GM21367 (cell line): ENCODE results near the gene HLA-DQA1.
A peak's percentile ranks its signal among the peaks of the same experiment; 100 is the strongest.
"Not testable (repeated sequence)": the region's sequence is repeated elsewhere in the genome, so short reads cannot be mapped to it uniquely, and the experiment has no call there.

Experiments
- ATAC-seq: cut with Tn5 transposase; IDR thresholded peaks from one replicate; pipeline ENCODE4 v1.9.1; 2021; ENCODE audit not compliant: unreplicated experiment

Gene HLA-DQA1

DNA sequence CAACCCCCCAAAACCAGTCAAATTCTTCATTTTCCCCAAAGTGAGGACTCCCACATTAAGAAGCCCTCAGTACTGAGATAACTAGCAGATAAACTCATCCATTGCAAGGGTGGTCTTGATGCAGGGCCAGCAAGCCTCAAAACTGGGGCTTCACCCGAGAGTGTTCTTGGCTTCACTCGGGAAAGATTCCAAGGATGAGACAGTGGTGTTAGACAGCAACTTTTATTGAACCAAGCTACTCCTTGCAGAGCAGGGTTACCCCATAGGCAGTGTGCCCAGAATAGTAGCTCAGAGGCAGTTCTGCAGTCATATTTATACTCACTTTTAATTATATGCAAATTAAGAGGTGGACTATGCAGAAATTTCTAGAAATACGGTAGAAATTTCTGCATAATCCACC lies 15.8 kb upstream of the HLA-DQA1 start:
- no peak for ATAC-seq

DNA sequence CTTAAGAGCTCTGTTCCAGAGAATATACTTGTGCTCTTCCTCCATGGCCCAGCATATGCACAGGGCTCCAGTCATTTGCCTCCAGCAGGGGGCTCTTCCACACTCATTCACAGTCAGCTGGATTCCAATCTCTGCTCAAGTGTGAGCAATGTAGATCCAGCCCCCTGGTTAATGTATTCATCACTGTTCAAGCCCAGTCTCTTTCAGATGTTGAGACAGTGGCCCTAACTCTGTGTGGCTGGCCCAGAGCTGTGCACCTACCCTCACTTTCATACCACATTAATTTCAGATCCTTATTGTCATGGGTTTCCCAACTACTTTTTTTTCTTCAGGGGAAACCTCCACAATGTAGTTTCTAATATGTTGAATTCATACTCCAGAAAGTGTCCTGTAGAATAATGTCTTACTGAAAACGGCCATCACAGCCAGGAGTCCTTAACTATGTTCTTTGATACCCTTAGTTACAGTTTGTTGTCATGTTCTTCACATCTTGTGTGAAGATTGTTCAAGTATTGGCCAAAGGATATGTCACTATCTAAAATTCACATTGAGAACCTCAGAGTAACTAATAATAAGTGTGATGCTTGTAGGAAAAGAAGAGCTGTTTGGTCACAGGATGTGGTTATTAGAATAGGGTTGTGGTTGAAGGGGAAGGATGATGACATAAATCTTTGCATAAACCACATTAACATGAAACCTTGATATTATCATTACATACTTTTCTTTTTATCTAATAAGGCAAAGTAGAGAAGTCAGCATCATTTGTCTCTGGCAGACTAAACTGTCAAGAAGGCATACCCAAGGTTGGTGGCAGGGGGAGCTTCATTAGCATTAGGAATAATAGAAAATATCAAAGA lies 14.4 kb upstream of the HLA-DQA1 start:
- ATAC-seq: peak; percentile 56

DNA sequence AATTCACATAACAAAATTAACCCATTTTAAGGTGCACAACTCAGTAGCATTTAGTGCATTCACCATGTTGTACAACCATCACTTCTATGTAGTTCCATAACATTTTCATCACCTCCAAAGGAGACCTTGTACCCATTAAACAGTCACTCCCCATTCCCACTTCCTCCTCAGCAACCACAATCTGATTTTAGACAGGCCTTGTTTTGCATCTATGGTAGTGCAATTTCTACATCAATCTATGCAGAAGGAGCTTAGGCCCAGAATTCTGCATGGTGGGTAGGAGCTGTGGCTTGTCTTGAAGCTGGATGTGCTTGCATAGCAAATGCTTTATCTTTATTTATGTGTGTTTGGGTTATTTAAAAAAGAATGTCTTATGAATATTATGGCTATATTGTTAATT lies 13.5 kb upstream of the HLA-DQA1 start:
- ATAC-seq: no peak

DNA sequence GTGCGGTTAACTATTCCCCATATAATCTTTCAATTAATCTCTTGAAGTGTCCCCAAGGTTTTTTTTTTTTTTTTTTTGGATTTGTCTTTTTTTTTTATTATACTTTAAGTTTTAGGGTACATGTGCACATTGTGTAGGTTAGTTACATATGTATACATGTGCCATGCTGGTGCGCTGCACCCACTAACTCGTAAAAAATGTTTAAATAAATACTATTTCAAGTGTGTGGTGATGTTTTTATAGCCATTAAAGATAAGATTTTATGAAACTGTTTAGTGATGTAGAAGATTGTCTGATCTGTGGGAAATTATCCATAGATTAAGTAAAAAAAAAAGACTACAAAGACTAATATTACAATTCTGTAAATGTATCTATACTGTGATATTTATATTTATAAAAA lies 12.6 kb upstream of the HLA-DQA1 start:
- no peak for ATAC-seq

DNA sequence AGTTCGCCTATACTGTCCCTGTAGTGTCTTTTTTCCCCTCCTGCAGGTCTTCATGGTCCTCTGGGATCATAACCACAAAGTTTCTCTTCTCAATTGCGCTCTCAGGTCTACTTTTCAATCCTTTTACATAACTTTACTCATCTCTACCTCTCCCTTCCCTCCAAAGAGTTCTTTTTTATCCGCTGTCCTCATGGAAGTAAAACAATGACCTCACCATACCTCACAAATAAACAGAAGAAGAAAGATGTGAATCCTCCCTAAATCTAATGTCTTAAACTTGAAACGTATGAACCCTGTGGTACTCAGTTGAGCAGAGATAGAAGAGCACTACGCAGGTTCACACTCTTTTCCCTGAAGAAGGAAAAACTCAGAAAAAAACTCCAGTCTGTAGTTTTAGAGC lies 12.1 kb upstream of the HLA-DQA1 start:
- ATAC-seq: no peak

DNA sequence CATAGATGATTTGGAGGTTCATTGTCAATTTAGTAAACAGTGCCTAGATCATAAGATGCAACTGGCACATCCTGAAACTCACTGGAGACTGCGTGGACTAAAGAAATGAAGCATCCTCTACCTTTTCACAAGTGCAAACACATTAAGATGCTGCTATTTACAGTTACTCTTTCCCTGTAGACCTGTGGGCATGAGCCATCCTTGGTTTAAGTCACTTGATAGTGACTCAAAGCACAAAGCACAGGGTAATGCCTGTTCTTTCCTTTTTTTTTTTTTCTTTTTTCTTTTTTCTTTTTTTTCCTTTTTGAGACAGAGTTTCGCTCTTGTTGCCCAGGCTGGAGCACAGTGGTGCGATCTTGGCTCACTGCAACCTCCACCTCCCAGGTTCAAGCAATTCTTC lies 10.0 kb upstream of the HLA-DQA1 start:
- ATAC-seq: no peak

DNA sequence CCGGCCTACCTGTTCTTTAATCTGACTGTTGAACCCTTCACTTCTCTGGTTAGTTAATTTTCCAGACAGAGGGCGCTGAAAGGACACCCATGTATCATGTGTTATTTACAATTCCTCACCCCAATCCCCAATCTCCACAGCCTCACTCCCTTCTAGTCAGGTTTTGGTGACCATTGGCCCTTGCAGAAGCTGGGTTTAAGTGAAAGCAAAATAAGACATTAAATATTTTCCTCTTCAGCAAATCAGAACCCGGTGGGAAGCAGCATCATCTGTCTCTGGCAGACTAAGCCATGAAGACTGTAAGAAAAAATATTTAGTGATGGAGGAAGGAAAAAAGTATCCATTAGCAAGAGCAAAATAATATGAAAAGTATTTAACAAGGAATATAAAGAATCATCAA lies 9.4 kb upstream of the HLA-DQA1 start:
- no peak for ATAC-seq

DNA sequence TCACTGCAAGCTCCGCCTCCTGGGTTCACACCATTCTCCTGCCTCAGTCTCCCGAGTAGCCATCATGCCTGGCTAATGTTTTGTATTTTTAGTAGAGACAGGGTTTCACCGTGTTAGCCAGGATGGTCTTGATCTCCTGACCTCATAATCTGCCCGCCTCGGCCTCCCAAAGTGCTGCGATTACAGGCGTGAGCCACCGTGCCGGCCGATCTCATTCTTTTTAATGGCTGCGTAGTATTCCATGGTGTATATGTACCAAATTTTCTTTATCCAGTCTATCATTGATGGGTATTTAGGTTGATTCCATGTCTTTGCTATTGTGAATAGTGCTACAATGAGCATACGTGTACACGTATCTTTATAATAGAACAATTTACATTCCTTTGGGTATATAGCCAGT lies 7.4 kb upstream of the HLA-DQA1 start:
- not testable (repeated sequence) for ATAC-seq

DNA sequence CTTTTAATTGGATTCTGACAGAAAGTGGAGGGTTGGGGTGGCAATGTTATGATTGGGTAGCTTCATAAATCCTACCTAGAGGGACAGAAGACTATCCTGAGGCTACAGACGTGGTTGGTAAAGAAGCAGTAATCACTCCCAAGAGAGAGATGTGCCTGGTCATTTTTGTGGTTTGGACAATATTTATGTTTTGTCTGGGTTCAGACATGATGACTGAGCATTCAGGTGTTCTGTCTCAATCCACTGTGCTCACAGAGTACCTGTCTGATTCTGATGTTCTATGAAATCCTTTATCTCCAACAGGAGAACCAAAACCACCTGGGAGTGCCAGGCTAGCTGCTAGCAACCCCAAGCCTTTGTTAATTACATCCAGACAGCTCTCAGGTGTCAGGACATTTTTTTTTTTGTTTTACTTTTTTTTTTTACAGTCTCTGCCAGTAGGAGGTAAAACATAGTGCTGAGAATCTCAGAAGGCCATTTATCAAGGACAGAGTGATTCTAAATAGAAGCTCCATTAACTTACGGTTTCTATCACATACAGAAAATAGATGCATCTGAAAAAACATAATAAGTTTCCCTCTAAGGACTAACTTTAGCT lies 1.6 kb upstream of the HLA-DQA1 start:
- no peak for ATAC-seq

DNA sequence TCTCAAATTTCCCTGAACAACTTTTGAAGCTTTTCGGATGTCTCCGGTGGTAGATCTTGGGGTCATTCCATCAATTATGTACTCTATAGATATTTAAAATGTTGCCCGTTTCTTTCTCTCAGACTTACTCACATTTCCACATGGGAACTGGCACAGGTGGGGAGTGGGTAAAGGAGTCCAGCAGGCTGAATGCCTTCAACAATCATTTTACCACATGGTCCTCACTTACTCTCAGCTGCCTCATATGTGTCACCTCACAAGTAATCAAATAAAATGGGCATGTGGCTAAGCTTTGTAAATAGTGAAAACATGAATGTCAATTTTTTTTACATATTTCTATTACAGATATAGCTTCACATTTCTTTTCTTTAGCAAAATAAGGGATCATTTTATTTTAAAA lies 677 bp downstream of the HLA-DQA1 start:
- no peak for ATAC-seq

DNA sequence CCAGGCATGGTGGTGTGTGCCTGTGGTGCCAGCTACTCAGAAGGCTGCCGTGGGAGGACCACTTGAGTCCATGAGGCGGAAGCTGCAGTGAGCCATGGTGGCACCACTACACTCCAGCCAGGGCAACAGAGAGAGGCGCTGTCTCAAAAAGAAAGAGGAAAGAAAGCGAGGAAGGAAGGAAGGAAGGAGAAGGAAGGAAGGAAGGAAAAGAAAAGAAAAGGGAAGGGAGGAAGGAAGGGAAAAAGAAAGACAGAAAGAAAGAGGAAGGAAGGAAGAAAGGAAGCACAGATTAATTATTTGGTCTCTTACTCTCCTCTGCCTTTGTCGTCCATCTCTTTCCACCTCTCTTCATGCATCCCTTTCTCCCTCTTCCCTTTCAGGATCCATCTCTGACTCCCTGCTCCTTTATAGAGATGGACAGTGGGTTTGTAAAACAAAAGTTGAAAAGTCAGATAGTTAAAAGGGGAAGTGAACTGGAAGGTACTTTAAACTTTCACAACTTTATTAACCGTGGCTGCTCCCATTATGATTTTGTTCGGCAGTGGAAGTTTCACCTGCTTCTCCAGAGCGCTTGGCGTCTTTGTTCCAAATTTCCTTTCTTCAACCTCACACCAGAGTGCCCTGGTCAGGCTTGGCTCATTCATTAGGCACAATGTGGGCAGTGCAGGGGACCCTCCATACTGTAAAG lies 1.5 kb downstream of the HLA-DQA1 start:
- no peak for ATAC-seq

DNA sequence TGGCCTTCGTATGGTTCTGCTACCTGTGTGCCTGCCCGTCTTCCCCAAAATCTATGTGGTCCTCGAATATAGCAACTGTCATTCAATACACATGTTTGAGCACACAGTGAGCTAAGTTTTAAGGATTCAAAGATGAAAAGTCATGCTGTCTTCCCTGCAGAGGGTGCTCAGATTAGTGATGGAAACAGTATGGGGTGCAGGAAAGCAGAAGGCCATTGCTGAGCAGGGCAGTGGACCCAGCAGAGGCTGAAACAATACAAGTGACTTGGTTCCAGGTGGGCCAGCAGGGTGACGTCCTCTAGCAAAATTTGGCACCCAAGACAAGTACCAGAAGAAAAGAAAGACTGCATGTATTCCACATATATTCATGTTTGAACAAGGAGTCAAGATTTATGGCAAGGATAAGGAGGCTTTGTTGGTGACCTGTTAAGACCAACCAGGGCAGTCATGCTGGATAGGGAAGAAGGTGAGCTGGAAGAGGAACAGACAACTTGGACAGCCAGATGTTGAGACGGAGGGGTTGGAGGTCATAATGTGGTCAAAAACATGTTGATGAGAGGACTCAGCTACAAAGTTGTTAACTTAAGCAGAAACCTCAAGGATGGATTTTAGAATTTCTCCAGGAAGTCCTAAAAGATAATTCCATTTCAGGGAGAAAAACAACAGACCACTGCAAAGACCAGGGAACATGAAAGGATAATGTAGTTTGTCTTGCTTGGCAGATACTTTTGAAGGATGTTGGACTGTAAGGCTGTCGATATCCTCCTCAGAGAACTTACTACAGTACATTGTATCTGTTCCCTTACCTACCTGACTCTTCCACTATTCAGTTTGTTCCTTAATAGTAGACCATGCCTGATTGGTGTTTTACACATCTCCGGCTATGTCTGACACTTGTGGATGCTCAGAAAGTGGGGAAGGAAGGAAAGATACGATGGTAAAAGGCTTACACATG lies 2.5 kb downstream of the HLA-DQA1 start:
- no peak for ATAC-seq

DNA sequence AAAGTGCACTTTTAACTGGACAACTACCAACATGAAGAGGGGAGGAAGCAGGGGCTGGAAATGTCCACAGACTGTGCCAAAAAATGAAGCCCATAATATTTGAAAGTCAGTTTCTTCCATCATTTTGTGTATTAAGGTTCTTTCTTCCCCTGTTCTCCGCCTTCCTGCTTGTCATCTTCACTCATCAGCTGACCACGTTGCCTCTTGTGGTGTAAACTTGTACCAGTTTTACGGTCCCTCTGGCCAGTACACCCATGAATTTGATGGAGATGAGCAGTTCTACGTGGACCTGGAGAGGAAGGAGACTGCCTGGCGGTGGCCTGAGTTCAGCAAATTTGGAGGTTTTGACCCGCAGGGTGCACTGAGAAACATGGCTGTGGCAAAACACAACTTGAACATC lies 3.9 kb downstream of the HLA-DQA1 start:
- no peak for ATAC-seq

DNA sequence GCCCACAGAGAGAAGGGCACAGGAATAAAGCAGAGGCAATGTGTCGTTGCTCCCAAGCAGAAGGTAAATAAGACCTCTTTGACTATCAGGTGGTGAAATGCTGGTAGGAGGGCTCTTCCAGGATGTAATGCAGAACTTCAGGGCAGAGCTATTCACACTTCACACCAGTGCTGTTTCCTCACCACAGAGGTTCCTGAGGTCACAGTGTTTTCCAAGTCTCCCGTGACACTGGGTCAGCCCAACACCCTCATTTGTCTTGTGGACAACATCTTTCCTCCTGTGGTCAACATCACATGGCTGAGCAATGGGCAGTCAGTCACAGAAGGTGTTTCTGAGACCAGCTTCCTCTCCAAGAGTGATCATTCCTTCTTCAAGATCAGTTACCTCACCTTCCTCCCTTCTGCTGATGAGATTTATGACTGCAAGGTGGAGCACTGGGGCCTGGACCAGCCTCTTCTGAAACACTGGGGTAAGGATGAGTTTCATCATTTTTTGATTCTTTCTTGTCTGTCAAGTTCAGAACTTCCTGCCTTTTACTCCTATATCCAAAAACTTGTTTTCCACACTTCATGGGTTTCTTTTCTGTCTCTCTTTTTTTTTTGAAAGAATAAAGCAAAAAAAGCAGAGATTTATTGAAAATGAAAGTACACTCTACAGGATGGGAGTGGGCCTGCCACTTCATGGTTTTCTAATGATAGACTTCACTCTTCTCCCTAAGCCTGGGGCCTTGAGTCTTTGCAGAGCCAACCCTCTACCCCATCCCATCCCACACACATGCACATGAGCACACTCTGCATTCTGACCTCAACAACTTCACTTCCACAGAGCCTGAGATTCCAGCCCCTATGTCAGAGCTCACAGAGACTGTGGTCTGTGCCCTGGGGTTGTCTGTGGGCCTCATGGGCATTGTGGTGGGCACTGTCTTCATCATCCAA lies 4.8 kb downstream of the HLA-DQA1 start:
- not testable (repeated sequence) for ATAC-seq

DNA sequence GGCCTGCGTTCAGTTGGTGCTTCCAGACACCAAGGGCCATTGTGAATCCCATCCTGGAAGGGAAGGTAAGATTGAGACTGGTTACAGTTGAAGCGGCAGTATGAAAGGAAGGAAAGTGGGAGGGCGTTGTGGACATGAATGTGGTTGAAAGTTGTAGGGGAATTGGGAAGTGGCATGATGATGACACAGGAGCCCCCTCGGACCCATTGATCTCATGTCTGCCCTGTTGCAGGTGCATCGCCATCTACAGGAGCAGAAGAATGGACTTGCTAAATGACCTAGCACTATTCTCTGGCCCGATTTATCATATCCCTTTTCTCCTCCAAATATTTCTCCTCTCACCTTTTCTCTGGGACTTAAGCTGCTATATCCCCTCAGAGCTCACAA lies 5.5 kb downstream of the HLA-DQA1 start:
- ATAC-seq: no peak

DNA sequence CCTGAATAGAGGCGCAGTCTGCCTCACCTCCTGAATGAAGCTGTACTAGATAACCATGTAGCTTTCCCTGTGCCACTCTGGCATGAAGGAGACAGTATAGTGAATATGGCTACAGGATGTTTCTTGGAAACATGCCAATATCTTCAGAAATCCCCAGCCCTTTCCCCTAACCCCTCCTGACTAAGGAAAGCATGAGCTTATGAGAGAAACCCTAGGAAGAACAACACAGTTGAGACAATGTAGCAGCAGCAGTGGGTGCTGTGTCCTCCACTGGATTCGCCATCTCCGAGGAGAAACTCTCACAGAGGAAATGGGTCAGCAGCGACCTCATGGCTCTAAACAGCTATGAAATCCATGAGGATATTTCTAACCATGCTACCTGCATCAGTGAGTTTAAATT lies 6.7 kb downstream of the HLA-DQA1 start:
- ATAC-seq: no peak

DNA sequence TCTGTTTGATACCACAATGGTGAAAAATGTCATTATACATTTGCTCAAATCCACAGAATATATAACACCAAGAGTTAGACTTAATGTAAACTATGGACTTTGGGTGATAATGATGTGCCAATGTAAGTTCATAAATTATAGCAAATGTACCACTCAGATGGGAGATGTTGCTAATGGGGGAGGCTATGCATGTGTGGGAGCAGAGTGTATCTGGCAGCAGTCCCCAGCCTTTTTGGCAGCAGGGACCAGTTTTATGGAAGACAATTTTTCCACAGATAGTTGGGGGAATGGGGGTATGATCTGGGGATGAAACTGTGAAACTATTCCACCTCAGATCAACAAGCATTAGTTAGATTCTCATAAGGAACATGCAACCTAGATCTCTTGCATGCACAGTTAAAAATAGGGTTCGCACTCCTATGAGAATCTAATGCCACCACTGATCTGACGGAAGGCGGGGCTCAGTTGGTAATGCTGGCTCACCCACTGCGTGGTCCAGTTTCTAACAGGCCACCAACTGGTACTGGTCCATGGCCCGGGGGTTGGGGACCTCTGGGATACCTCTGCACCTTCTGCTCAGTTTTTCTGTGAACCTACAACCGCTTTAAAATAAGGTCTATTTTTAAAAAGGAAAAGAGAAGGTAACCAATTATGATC lies 8.0 kb downstream of the HLA-DQA1 start:
- ATAC-seq: no peak

DNA sequence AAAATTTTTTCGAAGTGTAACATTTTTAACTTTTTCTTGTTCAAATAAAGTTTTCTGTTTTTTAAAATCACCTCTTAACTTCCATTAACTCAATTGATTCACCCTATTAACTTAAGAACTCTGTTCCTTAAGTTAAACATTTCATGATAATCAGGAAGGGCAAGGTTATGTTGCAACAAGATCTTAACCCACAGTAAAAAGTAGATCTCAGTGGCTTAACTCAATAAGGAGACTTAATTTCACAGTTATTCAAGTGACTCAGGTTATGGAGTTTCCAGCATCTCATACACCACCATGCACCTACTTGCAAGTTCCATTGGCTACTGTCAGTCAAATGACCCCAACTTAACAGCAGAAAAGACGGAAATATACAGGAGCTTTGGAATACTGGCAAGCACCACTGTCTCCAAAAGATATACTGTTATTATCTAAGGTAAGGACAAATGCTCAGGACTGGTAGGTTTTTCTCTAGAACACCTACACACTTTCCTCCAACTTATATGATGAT lies 18.1 kb downstream of the HLA-DQA1 start:
- ATAC-seq: no peak

DNA sequence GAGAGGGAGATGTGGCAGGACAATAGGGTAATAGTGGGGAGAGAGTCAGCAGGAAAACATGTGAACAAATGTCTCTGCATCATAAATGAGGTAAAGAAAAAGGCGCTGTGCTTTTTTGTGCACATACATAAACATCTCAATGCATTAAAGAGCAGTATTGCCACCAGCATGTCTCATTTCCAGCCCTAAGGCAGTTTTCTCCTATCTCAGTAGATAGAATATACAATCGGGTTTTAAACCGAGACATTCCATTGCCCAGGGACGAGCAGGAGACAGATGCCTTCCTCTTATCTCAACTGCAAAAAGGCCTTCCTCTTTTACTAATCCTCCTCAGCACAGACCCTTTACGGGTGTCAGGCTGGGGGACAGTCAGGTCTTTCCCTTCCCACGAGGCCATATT lies 20.1 kb downstream of the HLA-DQA1 start:
- ATAC-seq: not testable (repeated sequence)
